H1 (cell line): ENCODE measurements around the gene DYNC1I1. TPM values are rescaled to one million over a fixed set of nuclear protein-coding genes. Genes with fewer than 3 reads are reported as not detected.

Experiments
- CTCF ChIA-PET: fragments of 300-600 bp; sonication (Branson Sonifier 250); formaldehyde crosslinking; loops from one replicate; lab custom pipeline; 2021; ENCODE audit not compliant: partially characterized antibody; lab: Charles Lee
- POLR2A ChIA-PET: fragments of 300-600 bp; sonication (Branson Sonifier 250); formaldehyde crosslinking; loops from one replicate; lab custom pipeline; 2021; ENCODE audit warnings: inconsistent platforms; ENCODE audit not compliant: partially characterized antibody; lab: Charles Lee
- DNase-seq, 2 experiments: peaks; one replicate each; pipeline versions ENCODE4 v3.0.0 to v3.0.0-alpha.2; 2010 to 2022; ENCODE audit warnings: low spot score in 2 of 2, low read depth in 1 of 2, mixed read lengths in 1 of 2
- FAIRE-seq: peaks from 2 replicates; lab custom pipeline; 2011; peaks lifted over from hg19 to GRCh38; lab: Jason Lieb, UNC
- H2AFZ ChIP-seq: 2 replicates; pipeline ENCODE4 v1.8.1; 2012; ENCODE audit warnings: low read length, inconsistent platforms
- H2AK5ac ChIP-seq: 2 replicates; pipeline ENCODE4 v1.6.1; 2013; ENCODE audit warnings: low read depth, low read length
- H2BK120ac ChIP-seq: replicated peaks from 2 replicates; pipeline ENCODE3; 2013; ENCODE audit warnings: low read depth, low read length, inconsistent platforms
- H2BK12ac ChIP-seq: 2 replicates; pipeline ENCODE4 v1.6.1; 2013; ENCODE audit warnings: low read depth, low read length
- H2BK15ac ChIP-seq: 2 replicates; pipeline ENCODE4 v1.6.1; 2013; ENCODE audit warnings: low read length
- H2BK20ac ChIP-seq: 2 replicates; pipeline ENCODE4 v1.6.1; 2013; ENCODE audit warnings: low read length
- H2BK5ac ChIP-seq: 2 replicates; pipeline ENCODE4 v1.6.1; 2013; ENCODE audit warnings: low read depth, low read length
- H3K14ac ChIP-seq: 2 replicates; pipeline ENCODE4 v1.6.1; 2013; ENCODE audit warnings: inconsistent platforms; ENCODE audit not compliant: insufficient read length
- H3K18ac ChIP-seq: 2 replicates; pipeline ENCODE4 v1.6.1; 2013; ENCODE audit warnings: low read length; ENCODE audit errors: extremely low read depth
- H3K23ac ChIP-seq: 2 replicates; pipeline ENCODE4 v1.6.1; 2013; ENCODE audit warnings: inconsistent platforms; ENCODE audit not compliant: insufficient read length
- H3K23me2 ChIP-seq: 2 replicates; pipeline ENCODE4 v1.6.1; 2013; ENCODE audit warnings: low read depth, low read length
- H3K27ac ChIP-seq: 2 replicates; pipeline ENCODE4 v1.6.1; 2011; ENCODE audit warnings: low read depth, low read length, inconsistent platforms
- H3K27me3 ChIP-seq, 4 experiments: replicated peaks in 1 of 4; 1 replicate in 1 of 4; 2 replicates in 3 of 4; pipeline versions ENCODE4 v1.6.1 to v1.8.1; 2011 to 2013; ENCODE audit warnings: low read length in 3 of 4, mild to moderate bottlenecking in 3 of 4, inconsistent platforms in 2 of 4, mixed read lengths in 2 of 4, moderate library complexity in 1 of 4; ENCODE audit not compliant: control insufficient read depth in 3 of 4, insufficient read depth in 3 of 4; ENCODE audit errors: extremely low read depth in 1 of 4
- H3K36me3 ChIP-seq, 4 experiments: 2 replicates each; pipeline versions ENCODE4 v1.6.1 to v1.8.1; 2011 to 2013; ENCODE audit warnings: mild to moderate bottlenecking in 4 of 4, low read length in 3 of 4, moderate library complexity in 2 of 4, control low read depth in 1 of 4, inconsistent platforms in 1 of 4; ENCODE audit not compliant: insufficient read depth in 4 of 4, control insufficient read depth in 2 of 4
- H3K4ac ChIP-seq: replicated peaks from 2 replicates; pipeline ENCODE3; 2013; ENCODE audit warnings: low read length, low read depth, mixed read lengths, inconsistent platforms; ENCODE audit not compliant: insufficient read length
- H3K4me1 ChIP-seq, 4 experiments: replicated peaks in 1 of 4; 1 replicate in 1 of 4; 2 replicates in 3 of 4; pipeline versions ENCODE4 v1.6.1 to v1.8.1; 2011 to 2013; ENCODE audit warnings: low read length in 3 of 4, inconsistent platforms in 2 of 4, mixed read lengths in 1 of 4; ENCODE audit not compliant: insufficient read depth in 4 of 4, control insufficient read depth in 3 of 4
- H3K4me2 ChIP-seq, 2 experiments: 2 replicates each; pipeline versions ENCODE4 v1.6.1 to v1.8.1; 2011 to 2013; ENCODE audit warnings: low read depth in 2 of 2, low read length in 2 of 2, control low read depth in 1 of 2, inconsistent platforms in 1 of 2, mild to moderate bottlenecking in 1 of 2; ENCODE audit not compliant: insufficient read depth in 1 of 2
- H3K4me3 ChIP-seq, 4 experiments: fragments of 200-600, 300-600 bp in 1 of 4; sonication (generic), shearing (Covaris generic), sonication (Bioruptor Twin) in 1 of 4; 2 replicates each; pipeline versions ENCODE4 v1.5.1 to v1.8.1; 2011 to 2016; ENCODE audit warnings: low read length in 4 of 4, low read depth in 3 of 4, control low read depth in 2 of 4, inconsistent platforms in 2 of 4, mild to moderate bottlenecking in 2 of 4, mixed read lengths in 1 of 4, moderate library complexity in 1 of 4; ENCODE audit not compliant: insufficient read depth in 2 of 4; ENCODE audit errors: extremely low read depth in 1 of 4
- H3K56ac ChIP-seq: replicated peaks from 2 replicates; pipeline ENCODE3; 2013; ENCODE audit warnings: low read depth, mild to moderate bottlenecking, mixed read lengths, low read length, inconsistent platforms; ENCODE audit not compliant: insufficient read length
- H3K79me1 ChIP-seq: 2 replicates; pipeline ENCODE4 v1.6.1; 2013; ENCODE audit warnings: low read depth, low read length, control low read depth
- H3K79me2 ChIP-seq, 2 experiments: 2 replicates each; pipeline versions ENCODE4 v1.6.1 to v1.8.1; 2012 to 2013; ENCODE audit warnings: low read length in 2 of 2, mild to moderate bottlenecking in 2 of 2, inconsistent platforms in 1 of 2; ENCODE audit not compliant: insufficient read depth in 2 of 2, control insufficient read depth in 1 of 2
- H3K9ac ChIP-seq, 4 experiments: replicated peaks in 1 of 4; 1 replicate in 1 of 4; 2 replicates in 3 of 4; pipeline versions ENCODE4 v1.6.1 to v1.8.1; 2011 to 2013; ENCODE audit warnings: low read depth in 3 of 4, low read length in 3 of 4, control low read depth in 2 of 4, mild to moderate bottlenecking in 2 of 4, moderate library complexity in 2 of 4, inconsistent platforms in 1 of 4; ENCODE audit errors: extremely low read depth in 1 of 4
- H3K9me3 ChIP-seq, 2 experiments: 2 replicates each; pipeline versions ENCODE4 v1.6.1 to v1.8.1; 2012 to 2013; ENCODE audit warnings: mild to moderate bottlenecking in 2 of 2, moderate library complexity in 2 of 2, control low read depth in 1 of 2, inconsistent platforms in 1 of 2, low read depth in 1 of 2, low read length in 1 of 2, mixed read lengths in 1 of 2; ENCODE audit not compliant: insufficient read depth in 2 of 2
- H4K20me1 ChIP-seq, 2 experiments: replicated peaks in 1 of 2; 2 replicates each; pipeline versions ENCODE3 to v1.8.1; 2011 to 2013; ENCODE audit warnings: inconsistent platforms in 2 of 2, low read length in 2 of 2, mild to moderate bottlenecking in 1 of 2; ENCODE audit not compliant: insufficient read depth in 2 of 2, control insufficient read depth in 1 of 2
- H4K5ac ChIP-seq: 2 replicates; pipeline ENCODE4 v1.6.1; 2013; ENCODE audit warnings: low read length, low read depth, mixed read lengths, inconsistent platforms; ENCODE audit not compliant: insufficient read length
- H4K8ac ChIP-seq: 2 replicates; pipeline ENCODE4 v1.8.0; 2013; ENCODE audit warnings: mild to moderate bottlenecking, moderate library complexity, low read length, inconsistent platforms; ENCODE audit not compliant: insufficient read depth; ENCODE audit errors: extremely low read depth
- H4K91ac ChIP-seq: replicated peaks from 2 replicates; pipeline ENCODE3; 2013; ENCODE audit warnings: low read length, mixed read lengths, inconsistent platforms; ENCODE audit not compliant: insufficient read length
- GABPA ChIP-seq: IDR thresholded peaks from 2 replicates; pipeline ENCODE4 v1.6.1; 2011; ENCODE audit warnings: mild to moderate bottlenecking, low read length, moderate library complexity, borderline replicate concordance; ENCODE audit not compliant: insufficient read depth
- WGBS, 2 experiments: shearing (Covaris generic) in 1 of 2; methylation state at CpG; one replicate each; pipeline versions ENCODE4 v1.1.6 to v1.1.7; 2013 to 2015; ENCODE audit warnings: low lambda C conversion rate in 2 of 2, mixed read lengths in 2 of 2, inconsistent platforms in 1 of 2, low coverage in 1 of 2, missing lambda C conversion rate in 1 of 2; ENCODE audit not compliant: insufficient replicate concordance in 2 of 2, insufficient coverage in 1 of 2, insufficient read length in 1 of 2; ENCODE audit errors: extremely low coverage in 1 of 2, missing lambda C conversion rate in 1 of 2; 5-methylcytosine and 5-hydroxymethylcytosine counted together
- polyA plus RNA-seq, 7 experiments: library from polyadenylated mRNA; depleted of rRNA in 3 of 7; stranded (reverse) in 5 of 7; unstranded in 2 of 7; fragments of >200 nt in 5 of 7; fragments of 200-250 nt in 2 of 7; gene quantifications; 1 replicate in 5 of 7; 2 replicates in 1 of 7; 4 replicates in 1 of 7; pipeline versions ENCODE4 v1.2.1 to v1.2.3, GENCODE V29; 2011 to 2013; ENCODE audit warnings: missing spikeins in 2 of 7, mixed read lengths in 2 of 7
- total RNA-seq: library from RNA; stranded (reverse); fragmentation: NEBNext Ultra II Directional; extraction: Animal tissue kit (Norgen Biotek cat#: 25700); gene quantifications from 2 replicates; pipeline ENCODE4 v1.2.1, GENCODE V29; 2021

The DYNC1I1 gene
- total and polyA plus RNA-seq, 2 of the 8 experiments (the other 6 are each of a cell fraction or from before 2014, with no cell fraction given), result 0.45 to 0.58 TPM

GRCh38 chr7:95897557-95898251 is 125.3 kb downstream of the DYNC1I1 start:
- H3K79me1 ChIP-seq, result no peaks in the 10 kb centered on the region
- no peak for FAIRE-seq
- no peak overlapping the region for H2BK20ac ChIP-seq
- CTCF ChIA-PET, result no interaction called here
- H4K91ac ChIP-seq, result no peak overlapping the region
- no peaks in the 10 kb centered on the region for H3K4me1 ChIP-seq
- H3K56ac ChIP-seq, result no peak overlapping the region
- no peak overlapping the region for H3K4ac ChIP-seq
- no peak overlapping the region for H3K18ac ChIP-seq
- H2BK120ac ChIP-seq, result no peak overlapping the region
- TF ChIP-seq GABPA, result no peak
- DNase-seq, result no peak
- WGBS, 2 experiments, result 93% methylated on average over 5 of the region's 5 CpGs; no CpG with 5 or more reads in 1 of the 2 experiments
- no peaks in the 10 kb centered on the region for H4K20me1 ChIP-seq
- H2AFZ ChIP-seq, result no peak overlapping the region
- no peaks in the 10 kb centered on the region for H3K79me2 ChIP-seq
- no peak overlapping the region for H2BK5ac ChIP-seq
- no peak overlapping the region for H4K5ac ChIP-seq
- H3K14ac ChIP-seq, result no peak overlapping the region
- no peak overlapping the region for H3K23ac ChIP-seq
- H3K4me2 ChIP-seq, result no peak overlapping the region
- no peak overlapping the region for H3K27ac ChIP-seq
- no peaks in the 10 kb centered on the region for H3K36me3 ChIP-seq
- no peaks in the 10 kb centered on the region for H3K23me2 ChIP-seq
- POLR2A ChIA-PET, result no interaction called here
- H4K8ac ChIP-seq, result no peak overlapping the region
- H3K9ac ChIP-seq, result no peak overlapping the region
- H2AK5ac ChIP-seq, result no peak overlapping the region
- H2BK15ac ChIP-seq, result no peak overlapping the region
- no peaks in the 10 kb centered on the region for H3K27me3 ChIP-seq
- H2BK12ac ChIP-seq, result no peak overlapping the region
- no peaks in the 10 kb centered on the region for H3K9me3 ChIP-seq
- no peak overlapping the region for H3K4me3 ChIP-seq
